Measurements from ENCODE around the gene ACAD8.

DNA sequence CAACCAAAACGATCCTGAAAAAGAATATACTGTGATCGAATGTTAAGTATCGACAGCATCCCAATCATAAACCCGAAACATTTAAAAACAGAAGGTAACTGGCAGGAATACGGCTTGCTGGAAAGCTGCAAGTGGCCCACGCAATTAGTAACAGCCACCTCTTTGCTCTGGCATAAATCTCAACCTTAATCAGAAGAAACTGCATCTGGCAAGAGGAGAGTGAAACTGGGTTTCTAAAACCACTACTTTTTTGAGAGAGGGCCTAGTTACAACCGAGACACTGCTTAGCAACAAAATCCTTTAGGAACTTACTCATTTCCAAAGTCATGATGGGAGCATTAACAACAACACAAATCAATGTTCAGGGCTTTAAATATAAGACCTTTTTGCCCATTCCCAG lies 37.5 kb upstream of the ACAD8 start:
- TF ChIP-seq EZH2phosphoT487 (conservative IDR thresholded peaks at IDR 0.05; ENCODE audit: low read length), result no peak
- TF ChIP-seq, protein P1, sequence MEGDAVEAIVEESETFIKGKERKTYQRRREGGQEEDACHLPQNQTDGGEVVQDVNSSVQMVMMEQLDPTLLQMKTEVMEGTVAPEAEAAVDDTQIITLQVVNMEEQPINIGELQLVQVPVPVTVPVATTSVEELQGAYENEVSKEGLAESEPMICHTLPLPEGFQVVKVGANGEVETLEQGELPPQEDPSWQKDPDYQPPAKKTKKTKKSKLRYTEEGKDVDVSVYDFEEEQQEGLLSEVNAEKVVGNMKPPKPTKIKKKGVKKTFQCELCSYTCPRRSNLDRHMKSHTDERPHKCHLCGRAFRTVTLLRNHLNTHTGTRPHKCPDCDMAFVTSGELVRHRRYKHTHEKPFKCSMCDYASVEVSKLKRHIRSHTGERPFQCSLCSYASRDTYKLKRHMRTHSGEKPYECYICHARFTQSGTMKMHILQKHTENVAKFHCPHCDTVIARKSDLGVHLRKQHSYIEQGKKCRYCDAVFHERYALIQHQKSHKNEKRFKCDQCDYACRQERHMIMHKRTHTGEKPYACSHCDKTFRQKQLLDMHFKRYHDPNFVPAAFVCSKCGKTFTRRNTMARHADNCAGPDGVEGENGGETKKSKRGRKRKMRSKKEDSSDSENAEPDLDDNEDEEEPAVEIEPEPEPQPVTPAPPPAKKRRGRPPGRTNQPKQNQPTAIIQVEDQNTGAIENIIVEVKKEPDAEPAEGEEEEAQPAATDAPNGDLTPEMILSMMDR (IDR thresholded peaks at IDR 0.05; ENCODE audit: insufficient read depth, low read length, poor library complexity, severe bottlenecking), result no peak
